ENCODE measurements around the gene PTPRQ.
"Not testable (repeated sequence)": the region's sequence is repeated elsewhere in the genome, so short reads cannot be mapped to it uniquely, and the experiment has no call there.

PTPRQ gene

DNA sequence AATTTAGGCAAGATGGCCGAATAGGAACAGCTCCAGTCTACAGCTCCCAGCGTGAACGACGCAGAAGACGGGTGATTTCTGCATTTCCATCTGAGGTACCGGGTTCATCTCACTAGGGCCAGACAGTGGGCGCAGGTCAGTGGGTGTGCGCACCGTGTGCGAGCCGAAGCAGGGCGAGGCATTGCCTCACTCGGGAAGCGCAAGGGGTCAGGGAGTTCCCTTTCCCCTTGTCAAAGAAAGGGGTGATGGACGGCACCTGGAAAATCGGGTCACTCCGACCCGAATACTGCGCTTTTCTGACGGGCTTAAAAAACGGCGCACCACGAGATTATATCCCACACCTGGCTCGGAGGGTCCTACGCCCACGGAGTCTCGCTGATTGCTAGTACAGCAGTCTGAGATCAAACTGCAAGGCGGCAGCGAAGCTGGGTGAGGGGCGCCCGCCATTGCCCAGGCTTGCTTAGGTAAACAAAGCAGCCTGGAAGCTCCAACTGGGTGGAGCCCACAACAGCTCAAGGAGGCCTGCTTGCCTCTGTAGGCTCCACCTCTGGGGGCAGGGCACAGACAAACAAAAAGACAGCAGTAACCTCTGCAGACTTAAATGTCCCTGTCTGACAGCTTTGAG lies 33.6 kb downstream of the PTPRQ start:
- not testable (repeated sequence) for DNase-seq

DNA sequence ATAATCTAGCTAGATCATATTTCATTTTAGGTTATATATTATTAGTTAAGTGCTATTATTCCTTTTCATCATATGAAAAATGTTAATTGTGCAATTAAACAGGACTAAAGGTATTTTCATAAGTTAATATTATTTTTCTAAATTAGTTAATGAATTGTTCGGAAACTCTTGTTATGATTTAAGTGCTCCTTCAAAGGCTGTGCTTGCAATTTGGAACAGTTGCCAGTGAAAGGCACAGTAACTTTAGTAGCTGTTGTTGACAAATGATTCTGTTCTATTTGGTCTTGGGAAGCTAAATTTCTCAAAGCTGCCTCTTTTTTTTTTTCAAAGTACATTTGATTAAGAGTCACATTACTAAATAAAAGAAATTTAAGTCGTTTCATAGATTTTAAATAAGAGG lies 40.7 kb downstream of the PTPRQ start:
- no peak for DNase-seq

GRCh38 chr12:80485222-80485987 lies 41.4 kb downstream of the PTPRQ start:
- no peak for DNase-seq

DNA sequence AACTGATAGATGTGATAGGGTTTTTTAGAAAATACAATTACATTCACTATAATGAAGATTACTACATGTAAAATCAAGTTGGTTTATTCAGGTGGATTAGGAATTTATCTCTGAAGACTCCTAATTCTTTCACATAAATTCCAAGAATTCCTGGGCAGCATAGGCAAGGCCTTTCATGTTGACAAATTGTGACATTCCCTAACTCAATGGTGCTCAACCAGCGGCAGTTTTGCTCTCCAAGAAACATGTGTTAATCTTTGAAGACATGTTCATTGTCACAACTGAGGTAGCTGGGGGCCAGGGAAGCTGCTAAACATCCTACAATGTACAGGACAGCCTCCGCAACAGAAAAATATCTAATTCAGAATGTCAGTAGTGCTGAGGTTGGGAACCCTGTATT lies 46.3 kb downstream of the PTPRQ start:
- no peak for DNase-seq

DNA sequence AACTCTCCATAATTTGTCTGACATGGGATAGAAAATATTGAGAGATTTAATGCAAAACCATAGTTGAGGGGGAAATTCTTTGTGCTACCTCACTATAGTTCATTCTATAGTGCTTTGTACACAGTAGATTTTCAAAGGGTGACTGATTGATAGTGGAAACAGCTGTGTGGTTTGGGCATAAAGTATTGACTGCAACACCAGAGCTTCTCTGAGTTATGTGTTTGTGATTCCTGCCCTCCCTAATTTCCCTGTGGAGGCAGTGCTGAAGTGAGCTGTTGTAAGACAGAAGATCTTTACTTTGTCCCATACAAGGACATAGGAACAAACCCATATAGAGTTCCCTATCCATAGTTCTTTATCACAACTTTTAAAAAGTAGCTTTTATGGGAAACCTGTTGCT lies 47.1 kb downstream of the PTPRQ start:
- no peak for DNase-seq

DNA sequence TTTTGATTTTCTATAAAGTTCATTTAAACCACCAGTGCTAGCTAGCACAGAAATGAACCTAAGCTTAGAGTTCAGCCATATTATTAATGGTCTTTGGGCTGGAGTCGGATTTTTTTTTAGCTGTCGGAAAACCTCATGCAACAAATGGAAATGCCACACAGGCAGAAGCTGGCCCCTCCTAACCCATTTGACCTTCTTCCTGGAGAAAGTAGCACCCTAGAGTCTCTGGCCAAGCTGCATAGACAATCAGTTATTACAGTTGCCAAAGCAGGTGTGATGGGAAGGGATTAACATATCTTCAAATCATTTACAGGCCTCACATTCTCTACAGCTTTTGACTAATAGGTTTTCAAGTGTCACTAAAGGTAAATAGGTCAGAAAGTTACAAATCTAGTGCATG lies 49.4 kb downstream of the PTPRQ start:
- no peak for DNase-seq

GRCh38 chr12:80494836-80495235 lies 50.8 kb downstream of the PTPRQ start:
- no peak for DNase-seq

GRCh38 chr12:80498059-80498728 lies 54.2 kb downstream of the PTPRQ start:
- no peak for DNase-seq

DNA sequence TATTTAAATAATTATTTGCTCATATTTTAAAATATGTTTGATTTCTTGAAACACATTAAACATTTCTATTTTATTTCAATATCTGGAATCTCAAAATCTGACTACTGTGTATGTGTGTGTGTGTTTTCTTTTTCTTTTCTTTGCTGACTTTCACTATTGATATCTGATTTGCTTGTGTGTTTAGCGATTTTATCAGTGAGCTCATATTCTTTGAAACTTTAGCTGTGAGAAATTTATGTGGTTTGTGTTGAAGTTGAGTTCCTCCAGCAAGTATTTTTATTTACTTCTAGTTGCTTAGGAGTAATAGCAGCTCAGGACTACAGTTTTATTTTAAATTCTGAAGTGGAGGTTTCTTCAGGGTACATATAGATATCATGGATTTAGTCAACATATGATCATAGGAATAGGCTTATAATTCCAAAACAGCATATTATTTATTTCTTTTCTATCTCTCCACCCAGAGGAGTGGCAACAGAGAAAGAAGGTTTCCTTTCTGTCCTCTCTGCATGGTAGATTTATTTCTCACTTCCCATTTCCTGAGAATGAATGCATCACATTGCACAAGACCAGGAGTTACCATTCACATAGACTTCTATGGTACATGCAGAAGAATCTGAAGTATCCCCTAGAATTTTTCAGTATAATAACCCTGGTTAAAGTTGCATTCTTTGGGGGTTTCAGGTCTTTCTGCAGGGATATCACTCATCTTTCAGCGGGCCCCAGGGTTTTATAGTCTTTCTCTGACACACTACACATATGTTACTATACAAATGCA lies 60.5 kb downstream of the PTPRQ start:
- no peak for DNase-seq

GRCh38 chr12:80509781-80510556 lies 65.9 kb downstream of the PTPRQ start:
- DNase-seq = no peak

- DNase-seq = no peak
These were observed 68.7 kb downstream of the PTPRQ start for GRCh38 chr12:80512781-80513180.

DNA sequence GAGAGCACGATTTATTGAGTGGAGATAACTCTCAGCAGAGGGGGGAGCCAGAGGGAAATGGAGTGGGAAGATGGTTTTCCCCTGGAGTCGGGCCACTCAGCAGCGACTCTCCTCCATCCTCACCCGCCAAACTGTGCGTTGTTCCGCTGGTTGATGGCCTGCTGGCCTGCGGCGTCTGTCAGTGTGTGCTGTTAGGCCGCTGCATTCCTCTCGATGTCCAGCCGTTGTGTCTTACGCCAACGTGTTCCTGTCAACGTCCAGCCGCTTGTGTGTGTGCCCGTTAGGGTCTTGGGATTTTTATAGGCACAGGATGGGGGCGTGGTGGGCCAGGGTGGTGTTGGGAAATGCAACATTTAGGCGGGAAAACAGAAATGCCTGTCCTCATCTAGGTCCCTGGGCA lies 69.2 kb downstream of the PTPRQ start:
- no peak for DNase-seq

DNA sequence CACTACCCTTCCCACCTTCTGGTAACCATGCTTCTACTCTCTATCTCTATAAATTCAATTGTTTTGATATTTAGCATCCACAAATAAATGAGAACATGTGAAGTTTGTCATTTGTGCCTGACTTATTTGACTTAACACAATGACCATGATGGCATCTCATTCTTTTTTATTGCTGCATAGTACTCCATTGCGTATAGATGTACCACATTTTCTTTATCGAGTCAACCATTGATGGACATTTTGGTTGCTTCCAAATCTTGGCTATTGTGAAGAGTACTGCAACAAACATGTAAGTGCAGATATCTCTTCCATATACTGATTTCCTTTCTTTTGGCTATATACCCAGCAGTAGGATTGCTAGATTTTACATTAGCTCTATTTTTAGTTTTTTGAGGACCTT lies 73.6 kb downstream of the PTPRQ start:
- no peak for DNase-seq

DNA sequence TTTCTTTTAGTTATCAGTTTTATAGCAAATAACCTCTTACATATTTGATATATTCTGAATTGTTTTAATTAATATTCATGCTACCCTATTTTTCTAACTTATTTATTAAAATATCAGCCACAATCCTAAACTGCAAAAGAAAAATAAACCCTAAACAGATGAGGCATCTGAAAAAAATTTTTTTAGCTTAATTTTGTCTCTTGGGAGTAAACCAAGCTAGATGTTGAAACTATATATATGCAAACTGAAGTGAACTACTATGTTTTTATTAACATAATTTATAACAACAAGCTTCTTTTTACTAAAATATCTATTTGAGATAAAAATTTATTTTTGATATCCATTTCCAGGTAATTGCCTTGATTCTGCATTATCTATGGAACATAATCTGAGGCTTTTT lies 87.6 kb downstream of the PTPRQ start:
- no peak for DNase-seq

GRCh38 chr12:80539029-80539428 lies 95.0 kb downstream of the PTPRQ start:
- no peak for DNase-seq

DNA sequence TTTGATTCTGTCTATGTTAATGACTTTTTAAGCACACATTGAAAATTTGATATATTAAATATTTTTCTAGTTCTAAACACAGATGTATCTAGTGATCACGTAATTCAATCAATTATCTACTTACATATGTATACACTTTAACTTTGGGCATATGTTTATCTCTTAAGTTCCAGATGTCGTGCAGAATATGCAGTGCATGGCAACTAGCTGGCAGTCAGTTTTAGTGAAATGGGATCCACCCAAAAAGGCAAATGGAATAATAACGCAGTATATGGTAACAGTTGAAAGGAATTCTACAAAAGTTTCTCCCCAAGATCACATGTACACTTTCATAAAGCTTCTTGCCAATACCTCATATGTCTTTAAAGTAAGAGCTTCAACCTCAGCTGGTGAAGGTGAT lies 105.3 kb downstream of the PTPRQ start:
- DNase-seq = no peak

GRCh38 chr12:80551897-80552296 lies 107.9 kb downstream of the PTPRQ start:
- DNase-seq = no peak

DNA sequence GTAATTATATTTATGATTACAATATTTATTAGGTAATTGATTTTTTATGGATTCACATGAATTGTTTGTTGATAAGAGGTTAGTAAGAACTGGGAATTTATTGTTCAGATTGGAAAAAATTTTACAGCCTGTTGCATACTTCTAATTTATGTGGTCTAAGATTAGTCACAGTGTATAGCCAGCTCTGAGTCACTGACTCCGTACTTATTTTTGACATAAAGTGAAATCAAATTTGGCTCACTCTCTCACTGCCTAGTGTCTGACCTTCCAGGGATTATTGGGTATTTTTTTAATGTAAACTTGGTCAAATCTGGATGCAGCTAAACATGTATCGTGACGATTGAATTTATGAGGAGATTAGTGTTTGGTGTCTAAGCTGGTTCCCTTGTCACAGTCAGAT lies 109.3 kb downstream of the PTPRQ start:
- DNase-seq = no peak

- DNase-seq = no peak
These were observed 112.5 kb downstream of the PTPRQ start for GRCh38 chr12:80556566-80556965.

GRCh38 chr12:80559766-80560165 lies 115.7 kb downstream of the PTPRQ start:
- DNase-seq = no peak

DNA sequence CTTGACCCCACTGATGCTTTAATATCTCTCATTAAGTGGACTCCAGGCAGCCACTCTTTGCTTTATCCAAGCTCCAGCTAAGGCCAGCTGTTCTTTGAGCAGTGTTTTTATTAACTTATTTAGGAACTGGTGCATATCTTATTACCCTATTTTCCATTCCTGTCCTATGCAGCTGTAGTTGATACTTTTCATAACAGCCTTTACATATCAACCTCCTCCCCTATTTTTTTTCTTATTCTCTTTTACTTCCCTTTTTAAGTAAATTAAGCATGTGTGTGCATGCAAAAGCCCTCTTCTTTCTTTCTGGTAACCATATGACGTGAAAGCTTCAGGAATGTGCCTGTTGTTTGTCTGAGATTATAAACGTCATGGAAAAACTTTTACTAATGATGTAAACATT lies 121.2 kb downstream of the PTPRQ start:
- no peak for DNase-seq

DNA sequence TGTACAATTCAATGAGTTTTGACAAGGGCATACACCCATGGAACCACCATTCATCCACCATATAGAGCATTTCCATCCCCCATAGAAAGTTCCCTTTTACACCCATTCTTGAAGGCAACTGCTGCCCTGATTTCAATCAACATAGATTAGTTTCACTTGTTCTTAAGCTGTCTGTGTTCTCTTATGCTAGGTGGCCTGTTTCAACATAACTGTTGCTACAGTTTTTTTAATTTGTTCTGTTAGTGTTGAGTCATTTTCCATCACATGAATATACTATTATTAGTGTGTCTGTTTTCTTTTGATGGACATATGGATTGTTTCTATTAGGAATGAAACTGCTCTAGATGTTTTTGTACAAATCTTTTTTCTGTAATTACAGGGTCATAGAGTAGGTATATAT lies 123.4 kb downstream of the PTPRQ start:
- DNase-seq = no peak

All from SIG-M5 (cell line).